ENCODE data around the gene SVEP1. TPM values are rescaled to one million over a fixed set of nuclear protein-coding genes. Genes with fewer than 3 reads are reported as not detected.

Gene SVEP1
- total RNA-seq, 1 experiment from 2014 or later: 0.45 TPM

DNA sequence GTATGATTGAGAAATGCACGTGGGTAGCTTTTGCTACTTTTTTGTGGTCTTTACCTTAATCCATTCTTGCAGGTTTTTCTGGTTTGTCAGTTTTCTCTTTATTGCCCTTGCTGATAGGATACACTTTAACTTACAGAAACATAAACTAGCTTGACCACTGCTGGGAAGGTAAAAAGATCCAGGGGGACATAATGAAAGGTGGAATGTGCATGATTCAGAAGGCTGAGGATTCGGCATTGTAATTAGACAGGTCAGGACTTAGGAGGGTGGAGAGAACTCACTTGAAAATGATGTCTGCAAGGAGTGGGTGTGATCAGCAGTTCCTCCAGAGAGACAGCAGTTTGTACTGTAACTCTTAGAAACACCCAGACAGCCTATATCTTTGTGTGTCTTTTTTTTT is 222.0 kb downstream of the SVEP1 start:
- CTCF ChIA-PET: interaction anchor here (0.7 kb wide), 1 partner anchor 1011 kb away, joined by 6 read pairs; no protein-coding TSS in a partner anchor
- BruUV-seq (replicated peaks): no TSS peak

GRCh38 chr9:110356639-110357395 is 222.7 kb downstream of the SVEP1 start:
- peaks cover 2% of the 10 kb centered on the region for H3K27me3 ChIP-seq (replicated peaks; ENCODE audit: insufficient read depth, low read depth, low read length, poor library complexity)
- no peaks in the 10 kb centered on the region for H3K9me3 ChIP-seq (ENCODE audit: low read depth, low read length, poor library complexity, severe bottlenecking)
- H3K27ac ChIP-seq (ENCODE audit: low read depth, low read length, poor library complexity, severe bottlenecking): no peak overlapping the region
- no peak for DNase-seq (ENCODE audit: low spot score)
- POLR2A ChIA-PET (ENCODE audit: low non-redundant PET): no interaction called here
- intact Hi-C loops (cut with micrococcal nuclease; ENCODE audit: unreplicated experiment): no loop called here
- no TSS peak for BruUV-seq (replicated peaks)
- H3K36me3 ChIP-seq (ENCODE audit: insufficient read depth, low read length, poor library complexity, severe bottlenecking): no peaks in the 10 kb centered on the region
- no peak overlapping the region for H3K4me3 ChIP-seq (ENCODE audit: low read depth, low read length, poor library complexity, severe bottlenecking)
- no peaks in the 10 kb centered on the region for H3K4me1 ChIP-seq (ENCODE audit: insufficient read depth, low read length, poor library complexity, severe bottlenecking)
- CTCF ChIA-PET: interaction anchor here (0.7 kb wide), 1 partner anchor 1010 kb away, joined by 6 read pairs; no protein-coding TSS in a partner anchor
- TF ChIP-seq, protein P1, sequence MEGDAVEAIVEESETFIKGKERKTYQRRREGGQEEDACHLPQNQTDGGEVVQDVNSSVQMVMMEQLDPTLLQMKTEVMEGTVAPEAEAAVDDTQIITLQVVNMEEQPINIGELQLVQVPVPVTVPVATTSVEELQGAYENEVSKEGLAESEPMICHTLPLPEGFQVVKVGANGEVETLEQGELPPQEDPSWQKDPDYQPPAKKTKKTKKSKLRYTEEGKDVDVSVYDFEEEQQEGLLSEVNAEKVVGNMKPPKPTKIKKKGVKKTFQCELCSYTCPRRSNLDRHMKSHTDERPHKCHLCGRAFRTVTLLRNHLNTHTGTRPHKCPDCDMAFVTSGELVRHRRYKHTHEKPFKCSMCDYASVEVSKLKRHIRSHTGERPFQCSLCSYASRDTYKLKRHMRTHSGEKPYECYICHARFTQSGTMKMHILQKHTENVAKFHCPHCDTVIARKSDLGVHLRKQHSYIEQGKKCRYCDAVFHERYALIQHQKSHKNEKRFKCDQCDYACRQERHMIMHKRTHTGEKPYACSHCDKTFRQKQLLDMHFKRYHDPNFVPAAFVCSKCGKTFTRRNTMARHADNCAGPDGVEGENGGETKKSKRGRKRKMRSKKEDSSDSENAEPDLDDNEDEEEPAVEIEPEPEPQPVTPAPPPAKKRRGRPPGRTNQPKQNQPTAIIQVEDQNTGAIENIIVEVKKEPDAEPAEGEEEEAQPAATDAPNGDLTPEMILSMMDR (conservative IDR thresholded peaks at IDR 0.05; ENCODE audit: low read depth, low read length): no peak
- no peak for TF ChIP-seq EZH2 (IDR thresholded peaks at IDR 0.05; ENCODE audit: borderline replicate concordance, low read depth, low read length, poor library complexity, severe bottlenecking)

More for the DNA sequence above, 222.0 kb downstream of the SVEP1 start:
- Histone ChIP-seq H3K4me1 (ENCODE audit: insufficient read depth, low read length, poor library complexity, severe bottlenecking) (no peaks in the 10 kb centered on the region), H3K9me3 (ENCODE audit: low read depth, low read length, poor library complexity, severe bottlenecking) (no peaks in the 10 kb centered on the region), H3K27me3 (replicated peaks; ENCODE audit: insufficient read depth, low read depth, low read length, poor library complexity) (peaks cover 8% of the 10 kb centered on the region), H3K4me3 (ENCODE audit: low read depth, low read length, poor library complexity, severe bottlenecking) (no peak overlapping the region), H3K27ac (ENCODE audit: low read depth, low read length, poor library complexity, severe bottlenecking) (no peak overlapping the region), H3K36me3 (ENCODE audit: insufficient read depth, low read length, poor library complexity, severe bottlenecking) (no peaks in the 10 kb centered on the region)
- intact Hi-C loops (cut with micrococcal nuclease; ENCODE audit: unreplicated experiment): no loop called here
- POLR2A ChIA-PET (ENCODE audit: low non-redundant PET): no interaction called here
- no peak for DNase-seq (ENCODE audit: low spot score)
- TF ChIP-seq EZH2 (IDR thresholded peaks at IDR 0.05; ENCODE audit: borderline replicate concordance, low read depth, low read length, poor library complexity, severe bottlenecking): no peak

DNA sequence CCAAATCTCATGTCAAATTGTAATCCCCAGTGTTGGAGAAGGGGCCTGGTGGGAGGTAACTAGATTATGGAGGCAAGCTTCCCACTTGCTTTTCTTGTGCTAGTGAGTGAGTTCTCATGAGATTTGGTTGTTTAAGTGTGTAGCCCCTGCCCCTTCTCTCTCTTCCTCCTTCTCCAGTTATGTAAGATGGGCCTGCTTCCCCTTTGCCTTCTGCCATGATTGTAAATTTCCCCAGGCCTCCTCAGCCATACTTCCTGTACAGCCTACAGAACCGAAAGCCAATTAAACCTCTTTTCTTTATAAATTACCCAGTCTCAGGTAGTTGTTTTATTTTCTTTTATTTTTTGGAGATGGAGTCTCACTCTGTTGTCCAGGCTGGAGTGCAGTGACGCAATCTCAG is 223.6 kb downstream of the SVEP1 start:
- Histone ChIP-seq H3K4me1 (ENCODE audit: insufficient read depth, low read length, poor library complexity, severe bottlenecking) (no peaks in the 10 kb centered on the region), H3K27ac (ENCODE audit: low read depth, low read length, poor library complexity, severe bottlenecking) (no peak overlapping the region), H3K9me3 (ENCODE audit: low read depth, low read length, poor library complexity, severe bottlenecking) (no peaks in the 10 kb centered on the region), H3K36me3 (ENCODE audit: insufficient read depth, low read length, poor library complexity, severe bottlenecking) (no peaks in the 10 kb centered on the region), H3K4me3 (ENCODE audit: low read depth, low read length, poor library complexity, severe bottlenecking) (no peak overlapping the region), H3K27me3 (replicated peaks; ENCODE audit: insufficient read depth, low read depth, low read length, poor library complexity) (no peaks in the 10 kb centered on the region)
- ChIA-PET CTCF (no interaction called here), POLR2A (ENCODE audit: low non-redundant PET) (no interaction called here)
- DNase-seq (ENCODE audit: low spot score): no peak
- BruUV-seq (replicated peaks): no TSS peak
- TF ChIP-seq, protein P1 (conservative IDR thresholded peaks at IDR 0.05; ENCODE audit: low read depth, low read length): no peak
- TF ChIP-seq EZH2 (IDR thresholded peaks at IDR 0.05; ENCODE audit: borderline replicate concordance, low read depth, low read length, poor library complexity, severe bottlenecking): no peak
- intact Hi-C loops (cut with micrococcal nuclease; ENCODE audit: unreplicated experiment): no loop called here

All from A673 (cell line).